HL-60/S4 treated with phorbol 12-myristate 13-acetate at 8.2 ng/mL for 4 days and 3 days (cell line): ENCODE measurements around the gene ACOT2.
"Not testable (repeated sequence)": the region's sequence is repeated elsewhere in the genome, so short reads cannot be mapped to it uniquely, and the experiment has no call there.

Source experiments
- in situ Hi-C: fragments of 300-500 bp; cut with MboI; formaldehyde crosslinking; loops from 2 replicates; pipeline ENCODE4 v1.15.0; 2022; ENCODE audit warnings: low sequenced_read_pairs

The ACOT2 gene

DNA sequence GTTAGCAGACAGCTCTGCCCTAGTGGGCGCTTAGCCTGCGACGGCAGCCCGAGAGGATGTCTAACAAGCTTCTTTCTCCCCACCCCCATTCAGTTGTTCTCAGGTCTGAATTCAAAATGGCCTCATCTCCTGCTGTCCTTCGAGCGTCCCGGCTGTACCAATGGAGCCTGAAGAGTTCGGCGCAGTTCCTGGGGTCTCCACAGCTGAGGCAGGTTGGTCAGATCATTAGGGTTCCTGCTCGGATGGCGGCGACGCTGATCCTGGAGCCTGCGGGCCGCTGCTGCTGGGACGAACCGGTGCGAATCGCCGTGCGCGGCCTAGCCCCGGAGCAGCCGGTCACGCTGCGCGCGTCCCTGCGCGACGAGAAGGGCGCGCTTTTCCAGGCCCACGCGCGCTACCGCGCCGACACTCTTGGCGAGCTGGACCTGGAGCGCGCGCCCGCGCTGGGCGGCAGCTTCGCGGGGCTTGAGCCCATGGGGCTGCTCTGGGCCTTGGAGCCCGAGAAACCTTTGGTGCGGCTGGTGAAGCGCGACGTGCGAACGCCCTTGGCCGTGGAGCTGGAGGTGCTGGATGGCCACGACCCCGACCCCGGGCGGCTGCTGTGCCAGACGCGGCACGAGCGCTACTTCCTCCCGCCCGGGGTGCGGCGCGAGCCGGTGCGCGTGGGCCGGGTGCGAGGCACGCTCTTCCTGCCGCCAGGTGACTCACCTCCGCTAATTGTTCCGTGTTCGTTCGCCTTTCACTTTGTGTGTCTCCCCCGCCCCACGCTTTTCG is at the start of gene ACOT2:
Gene ACOT2, plus strand, starts transcription at position 29 of the 774 bp plus-strand sequence. Its CDS starts 28 bp downstream, at position 57.
- in situ Hi-C loops: not testable (repeated sequence)

DNA sequence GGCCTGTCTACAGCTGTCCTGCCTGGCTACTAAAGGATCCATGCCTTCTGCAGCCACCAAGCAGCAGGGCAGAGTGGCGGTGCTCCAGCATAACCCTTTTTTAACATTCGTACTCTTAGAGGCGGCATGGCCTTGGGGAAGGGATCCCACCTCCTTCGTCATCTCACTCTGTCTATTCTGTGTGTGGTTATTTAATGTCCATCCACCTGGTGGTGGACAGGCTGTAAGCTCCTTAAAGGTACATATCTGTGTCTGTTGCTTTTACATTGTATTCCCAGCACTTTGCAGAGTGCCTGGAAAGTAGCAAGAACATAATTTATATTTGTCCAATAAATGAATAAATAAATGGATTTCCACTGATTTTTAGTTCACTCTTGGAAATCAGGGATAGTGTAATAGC is 47.8 kb upstream of the ACOT2 start:
- in situ Hi-C loops: no loop called here

- in situ Hi-C loops: no loop called here
Measured at GRCh38 chr14:73524493-73524892, 44.5 kb upstream of the ACOT2 start.

- in situ Hi-C loops: no loop called here
Measured at GRCh38 chr14:73526036-73526984, 42.7 kb upstream of the ACOT2 start.

GRCh38 chr14:73529356-73529755 is 39.7 kb upstream of the ACOT2 start:
- in situ Hi-C loops: not testable (repeated sequence)

DNA sequence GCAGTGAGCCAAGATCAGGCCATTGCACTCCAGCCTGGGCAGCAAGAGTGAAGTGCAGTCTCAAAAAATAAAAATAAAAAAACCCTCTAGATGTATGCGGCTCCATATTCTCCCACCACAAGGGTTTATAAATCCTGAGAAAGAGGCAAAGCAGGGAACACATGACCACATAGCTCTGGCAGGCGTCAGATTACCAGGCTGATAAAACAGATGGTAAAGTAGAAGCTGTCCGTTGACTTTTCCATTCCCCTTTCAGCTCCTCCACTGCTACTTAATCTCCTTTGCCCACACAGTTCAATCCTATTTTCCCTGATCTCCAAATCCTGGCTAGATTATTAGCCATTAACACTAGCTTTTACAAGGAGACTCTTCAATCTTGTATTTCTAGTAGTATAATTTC is 37.0 kb upstream of the ACOT2 start:
- in situ Hi-C loops: not testable (repeated sequence)

DNA sequence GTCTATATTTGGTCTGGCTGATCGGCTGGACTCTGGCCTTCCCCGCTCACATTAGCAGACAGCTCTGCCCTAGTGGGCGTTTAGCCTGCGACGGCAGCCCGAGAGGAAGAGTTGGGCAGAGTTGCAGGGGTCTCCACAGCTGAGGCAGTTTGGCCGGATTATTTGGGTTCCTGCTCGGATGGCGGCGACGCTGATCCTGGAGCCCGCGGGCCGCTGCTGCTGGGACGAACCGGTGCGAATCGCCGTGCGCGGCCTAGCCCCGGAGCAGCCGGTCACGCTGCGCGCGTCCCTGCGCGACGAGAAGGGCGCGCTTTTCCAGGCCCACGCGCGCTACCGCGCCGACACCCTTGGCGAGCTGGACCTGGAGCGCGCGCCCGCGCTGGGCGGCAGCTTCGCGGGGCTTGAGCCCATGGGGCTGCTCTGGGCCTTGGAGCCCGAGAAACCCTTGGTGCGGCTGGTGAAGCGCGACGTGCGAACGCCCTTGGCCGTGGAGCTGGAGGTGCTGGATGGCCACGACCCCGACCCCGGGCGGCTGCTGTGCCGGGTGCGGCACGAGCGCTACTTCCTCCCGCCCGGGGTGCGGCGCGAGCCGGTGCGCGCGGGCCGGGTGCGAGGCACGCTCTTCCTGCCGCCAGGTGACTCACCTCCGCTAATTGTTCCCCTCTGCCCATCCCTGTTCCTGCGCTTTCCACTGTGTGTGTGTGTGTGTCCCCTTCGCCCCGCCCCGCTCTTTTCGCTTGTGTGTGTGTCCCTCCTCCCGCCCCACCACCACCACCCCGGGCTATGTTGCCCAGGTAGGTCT is 31.6 kb upstream of the ACOT2 start:
- in situ Hi-C loops: not testable (repeated sequence)

DNA sequence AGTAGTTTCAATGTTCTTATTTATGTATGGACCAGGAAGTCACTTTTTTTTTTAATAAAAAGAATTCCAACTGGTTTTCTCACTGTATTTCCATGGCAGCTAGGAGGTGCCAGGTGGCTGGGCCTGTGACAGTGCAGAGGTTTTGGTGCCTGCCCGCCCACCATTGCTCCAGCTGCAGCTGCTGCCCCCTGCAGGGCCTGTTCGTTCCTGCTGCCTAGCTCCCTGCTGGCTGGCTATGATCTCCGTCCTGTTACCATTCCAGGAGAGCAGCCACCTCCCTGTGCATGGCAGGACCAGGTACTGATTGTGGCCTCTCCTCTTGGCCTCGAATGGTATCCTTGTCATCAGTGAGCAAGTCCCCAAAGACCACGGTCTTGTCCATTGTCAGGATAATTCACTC is 30.0 kb upstream of the ACOT2 start:
- in situ Hi-C loops: not testable (repeated sequence)

GRCh38 chr14:73542961-73543360 is 26.1 kb upstream of the ACOT2 start:
- in situ Hi-C loops: not testable (repeated sequence)

- in situ Hi-C loops: not testable (repeated sequence)
Measured at GRCh38 chr14:73545353-73545752, 23.7 kb upstream of the ACOT2 start.

DNA sequence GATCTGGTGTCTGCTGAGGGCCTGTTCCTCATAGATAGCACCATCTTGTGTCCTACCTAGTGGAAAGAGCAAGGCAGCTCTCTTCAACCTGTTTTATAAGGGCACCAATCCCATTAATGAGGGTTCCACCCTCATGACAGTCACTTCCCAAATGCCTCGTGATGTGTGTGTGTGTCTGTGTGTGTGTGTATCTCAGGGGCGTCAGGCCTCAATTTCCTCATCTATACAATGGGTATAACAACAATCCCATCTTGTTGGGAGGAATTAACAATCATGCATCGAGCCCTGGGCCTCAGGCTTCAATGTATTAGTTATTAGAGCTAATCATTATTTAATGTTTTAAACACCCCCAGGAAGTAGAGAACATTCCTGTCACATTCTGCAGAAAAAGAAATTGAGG is 19.9 kb upstream of the ACOT2 start:
- in situ Hi-C loops: not testable (repeated sequence)

DNA sequence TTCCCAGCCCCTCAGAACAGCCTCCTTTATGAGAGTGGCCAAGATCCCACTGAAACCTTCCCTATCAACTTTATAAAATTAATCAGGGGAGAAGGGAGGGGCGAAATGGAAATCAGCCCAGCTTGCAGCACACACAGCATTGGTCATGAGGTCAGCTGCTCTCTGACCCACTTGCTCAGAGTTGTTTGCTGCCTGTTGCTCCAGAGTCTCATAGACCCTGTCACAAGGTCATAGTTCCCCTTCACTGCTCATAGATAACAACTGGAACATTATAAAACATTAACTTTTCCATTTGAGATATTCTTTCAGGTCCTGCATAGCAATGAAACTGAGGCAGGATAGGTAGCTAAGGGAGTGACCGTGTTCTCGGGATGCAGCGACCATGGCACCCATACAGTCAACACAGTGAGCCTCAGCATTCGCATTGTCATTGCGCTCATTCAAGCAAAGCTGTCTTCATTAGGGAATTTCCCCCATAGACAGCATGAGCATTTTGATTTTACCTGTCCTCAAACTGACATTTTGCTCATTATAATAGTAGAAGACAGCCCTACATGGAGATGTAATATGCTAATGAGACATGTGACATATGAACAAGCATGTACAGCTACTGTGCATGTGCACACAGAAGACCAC is 19.0 kb upstream of the ACOT2 start:
- in situ Hi-C loops: not testable (repeated sequence)

DNA sequence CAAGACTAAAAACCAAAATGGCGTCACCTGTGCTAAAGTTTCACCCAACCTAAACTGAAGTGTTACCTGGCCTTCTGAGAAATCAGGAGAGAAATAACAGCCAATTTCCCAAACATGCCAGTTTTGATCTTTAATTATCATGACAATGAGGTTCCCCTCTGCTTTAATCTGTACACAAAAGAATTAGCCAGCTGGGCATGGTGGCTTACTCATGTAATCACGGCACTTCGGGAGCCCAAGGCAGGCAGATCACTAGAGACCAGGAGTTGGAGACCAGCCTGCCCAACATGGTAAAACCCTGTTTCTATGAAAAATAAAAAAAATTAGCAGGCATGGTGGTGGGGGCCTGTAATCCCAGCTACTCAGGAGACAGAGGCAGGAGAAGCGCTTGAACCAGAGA is 15.2 kb upstream of the ACOT2 start:
- in situ Hi-C loops: no loop called here

- in situ Hi-C loops: not testable (repeated sequence)
Measured at GRCh38 chr14:73557201-73557600, 11.8 kb upstream of the ACOT2 start.

DNA sequence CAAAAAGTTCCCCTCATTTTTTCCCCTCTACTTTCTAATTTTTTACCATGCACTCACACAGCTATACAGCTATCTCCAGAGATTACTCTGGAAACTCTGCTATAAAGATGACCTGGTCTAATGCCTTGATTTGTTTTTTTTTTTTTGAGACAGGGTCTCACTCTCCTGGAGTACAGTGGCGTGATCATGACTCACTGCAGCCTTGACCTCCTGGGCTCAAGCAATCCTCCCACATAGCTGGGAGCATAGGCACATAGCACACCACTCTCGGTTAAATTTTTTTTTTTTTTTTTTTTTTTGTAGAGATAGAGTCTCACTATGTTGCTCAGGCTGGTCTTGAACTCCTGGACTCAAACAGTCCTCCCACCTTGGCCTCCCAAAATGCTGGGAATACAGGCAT is 10.8 kb upstream of the ACOT2 start:
- in situ Hi-C loops: not testable (repeated sequence)

GRCh38 chr14:73562256-73562655 is 6.8 kb upstream of the ACOT2 start:
- in situ Hi-C loops: not testable (repeated sequence)

GRCh38 chr14:73562696-73563095 is 6.3 kb upstream of the ACOT2 start:
- in situ Hi-C loops: not testable (repeated sequence)

DNA sequence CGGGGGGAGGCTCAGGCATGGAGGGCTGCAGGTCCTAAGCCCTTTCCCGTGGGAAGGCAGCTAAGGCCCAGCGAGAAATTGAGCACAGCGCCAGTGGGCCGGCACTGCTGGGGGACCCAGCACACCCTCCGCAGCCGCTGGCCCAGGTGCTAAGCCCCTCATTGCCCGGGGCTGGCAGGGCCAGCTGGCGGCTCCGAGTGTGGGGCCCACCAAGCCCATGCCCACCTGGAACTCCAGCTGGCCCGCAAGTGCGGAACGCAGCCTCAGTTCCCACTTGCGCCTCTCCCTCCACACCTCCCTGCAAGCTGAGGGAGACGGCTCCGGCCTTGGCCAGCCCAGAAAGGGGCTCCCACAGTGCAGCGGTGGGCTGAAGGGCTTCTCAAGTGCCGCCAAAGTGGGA is 2.6 kb upstream of the ACOT2 start:
- in situ Hi-C loops: not testable (repeated sequence)

- in situ Hi-C loops: not testable (repeated sequence)
Measured at GRCh38 chr14:73566935-73567334, 2.1 kb upstream of the ACOT2 start.

DNA sequence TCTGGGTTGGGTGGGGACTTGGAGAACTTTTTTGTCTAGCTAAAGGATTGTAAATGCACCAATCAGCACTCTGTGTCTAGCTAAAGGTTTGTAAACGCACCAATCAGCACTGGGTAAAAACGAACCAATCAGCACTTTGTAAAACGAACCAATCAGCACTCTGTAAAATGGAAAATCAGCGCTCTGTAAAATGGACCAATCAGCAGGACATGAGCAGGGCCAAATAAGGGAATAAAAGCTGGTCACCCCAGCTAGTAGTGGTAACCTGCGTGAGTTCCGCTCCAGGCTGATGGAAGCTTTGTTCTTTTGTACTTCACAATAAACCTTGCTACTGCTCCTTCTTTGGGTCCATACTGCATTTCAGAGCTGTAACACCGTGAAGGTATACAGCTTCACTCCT is 1.7 kb upstream of the ACOT2 start:
- in situ Hi-C loops: no loop called here
